ENCODE data around the gene ACOT9.
A peak's percentile ranks its signal among the peaks of the same experiment; 100 is the strongest.
"Not testable (repeated sequence)": the region's sequence is repeated elsewhere in the genome, so short reads cannot be mapped to it uniquely, and the experiment has no call there.

The ACOT9 gene

GRCh38 chrX:23705235-23705634 lies 37.8 kb downstream of the ACOT9 start:
- peak; percentile 85 for FAIRE-seq
- no peak for DNase-seq (ENCODE audit: insufficient read length, low spot score)

- no peak for DNase-seq (ENCODE audit: insufficient read length, low spot score)
- peak; percentile 26 for FAIRE-seq
These were observed 38.3 kb downstream of the ACOT9 start for GRCh38 chrX:23704673-23705206.

- no peak for FAIRE-seq
- no peak for DNase-seq (ENCODE audit: insufficient read length, low spot score)
These were observed 43.4 kb downstream of the ACOT9 start for GRCh38 chrX:23699636-23700194.

GRCh38 chrX:23694606-23695005 lies 48.5 kb downstream of the ACOT9 start:
- peak; percentile 76 for DNase-seq (ENCODE audit: insufficient read length, low spot score)
- peak; percentile 75 for FAIRE-seq

GRCh38 chrX:23692166-23692565 lies 50.9 kb downstream of the ACOT9 start:
- no peak for DNase-seq (ENCODE audit: insufficient read length, low spot score)
- no peak for FAIRE-seq

GRCh38 chrX:23676486-23676885 lies 66.6 kb downstream of the ACOT9 start:
- FAIRE-seq; DNase-seq (ENCODE audit: insufficient read length, low spot score): not testable (repeated sequence)

GRCh38 chrX:23673108-23673507 lies 70.0 kb downstream of the ACOT9 start:
- FAIRE-seq (peak; percentile 4), DNase-seq (ENCODE audit: insufficient read length, low spot score) (no peak)

- DNase-seq (ENCODE audit: insufficient read length, low spot score) (no peak), FAIRE-seq (peak; percentile 57)
These were observed 72.5 kb downstream of the ACOT9 start for GRCh38 chrX:23670528-23670927.

- no peak for DNase-seq (ENCODE audit: insufficient read length, low spot score)
- FAIRE-seq: no peak
These were observed 74.7 kb downstream of the ACOT9 start for GRCh38 chrX:23668335-23668734.

GRCh38 chrX:23667239-23668177 lies 75.6 kb downstream of the ACOT9 start, which contains the start of gene PRDX4:
PRDX4 (plus strand) TSS chrX:23667493; CDS start chrX:23667571, 78 bp downstream.
- FAIRE-seq (peak; percentile 99), DNase-seq (ENCODE audit: insufficient read length, low spot score) (peak; percentile 84)

GRCh38 chrX:23666282-23666681 lies 76.8 kb downstream of the ACOT9 start:
- FAIRE-seq (peak; percentile 31), DNase-seq (ENCODE audit: insufficient read length, low spot score) (no peak)

- peak; percentile 58 for FAIRE-seq
- no peak for DNase-seq (ENCODE audit: insufficient read length, low spot score)
These were observed 78.6 kb downstream of the ACOT9 start for GRCh38 chrX:23664496-23664895.

GRCh38 chrX:23662853-23663252 lies 80.2 kb downstream of the ACOT9 start:
- peak; percentile 82 for FAIRE-seq
- DNase-seq (ENCODE audit: insufficient read length, low spot score): no peak

GRCh38 chrX:23662187-23662586 lies 80.9 kb downstream of the ACOT9 start:
- DNase-seq (ENCODE audit: insufficient read length, low spot score): no peak

GRCh38 chrX:23661671-23662070 lies 81.4 kb downstream of the ACOT9 start:
- FAIRE-seq: no peak
- no peak for DNase-seq (ENCODE audit: insufficient read length, low spot score)

More at GRCh38 chrX:23662187-23662586, 80.9 kb downstream of the ACOT9 start:
- FAIRE-seq: peak; percentile 13

- DNase-seq (ENCODE audit: insufficient read length, low spot score): no peak
- peak; percentile 67 for FAIRE-seq
These were observed 82.3 kb downstream of the ACOT9 start for GRCh38 chrX:23660766-23661132.

- peak; percentile 36 for FAIRE-seq
These were observed 82.9 kb downstream of the ACOT9 start for GRCh38 chrX:23660083-23660765.

GRCh38 chrX:23659339-23659738 lies 83.7 kb downstream of the ACOT9 start:
- DNase-seq (ENCODE audit: insufficient read length, low spot score) (no peak), FAIRE-seq (peak; percentile 81)

More at GRCh38 chrX:23660083-23660765, 82.9 kb downstream of the ACOT9 start:
- not testable (repeated sequence) for DNase-seq (ENCODE audit: insufficient read length, low spot score)

- no peak for DNase-seq (ENCODE audit: insufficient read length, low spot score)
These were observed 86.4 kb downstream of the ACOT9 start for GRCh38 chrX:23656684-23657083.

GRCh38 chrX:23656091-23656490 lies 87.0 kb downstream of the ACOT9 start:
- DNase-seq (ENCODE audit: insufficient read length, low spot score): no peak
- no peak for FAIRE-seq

More at GRCh38 chrX:23656684-23657083, 86.4 kb downstream of the ACOT9 start:
- no peak for FAIRE-seq
